ENCODE results near the gene SLC26A8. TPM values are rescaled to one million over a fixed set of nuclear protein-coding genes. Genes with fewer than 3 reads are reported as not detected.

Gene SLC26A8
- total RNA-seq, 2 experiments from 2014 or later = not detected

- ChIA-PET POLR2A (interaction anchor here (0.6 kb wide), 1 partner anchor 22 kb away, joined by 3 read pairs; no protein-coding TSS in a partner anchor), CTCF (no interaction called here)
- H3K4me1 ChIP-seq (ENCODE audit: insufficient read depth, low read length) = no peaks in the 10 kb centered on the region
- TF ChIP-seq CTCF (IDR thresholded peaks at IDR 0.05) = no peak
- H3K9me3 ChIP-seq (ENCODE audit: control insufficient read depth in 1 of 2, insufficient read depth in 1 of 2, low read length in 2 of 2) = no peaks in the 10 kb centered on the region
- H3K4me3 ChIP-seq (ENCODE audit: low read length) = no peak overlapping the region
- H3K4me3 Mint-ChIP-seq = no peak overlapping the region
- intact Hi-C loops (cut with DNase I, micrococcal nuclease) = no loop called here
- no peak overlapping the region for H3K27ac Mint-ChIP-seq
- DNase-seq = no peak
- no peaks in the 10 kb centered on the region for H3K36me3 ChIP-seq (ENCODE audit: insufficient read depth, low read length)
- no peaks in the 10 kb centered on the region for H3K27me3 ChIP-seq (ENCODE audit: control insufficient read depth in 1 of 2, insufficient read depth in 2 of 2, low read length in 2 of 2)
- H3K4me1 Mint-ChIP-seq (ENCODE audit: low read depth) = peaks cover 9% of the 10 kb centered on the region
- H3K9me3 Mint-ChIP-seq = no peaks in the 10 kb centered on the region
- no peak for ATAC-seq (ENCODE audit: poor library complexity)
- H3K27ac ChIP-seq (ENCODE audit: low read depth in 1 of 2, low read length in 2 of 2) = no peak overlapping the region
- H3K36me3 Mint-ChIP-seq (ENCODE audit: low read depth) = no peaks in the 10 kb centered on the region
- no peaks in the 10 kb centered on the region for H3K27me3 Mint-ChIP-seq
Measured at GRCh38 chr6:35925961-35926360, 98.5 kb downstream of the SLC26A8 start.

GRCh38 chr6:35924146-35924545 lies 100.3 kb downstream of the SLC26A8 start:
- Mint-ChIP-seq H3K4me1 (ENCODE audit: low read depth) (peaks cover 20% of the 10 kb centered on the region), H3K27ac (no peak overlapping the region), H3K27me3 (no peaks in the 10 kb centered on the region), H3K36me3 (ENCODE audit: low read depth) (peaks cover 10% of the 10 kb centered on the region), H3K4me3 (no peak overlapping the region), H3K9me3 (no peaks in the 10 kb centered on the region)
- no peak for DNase-seq
- ChIA-PET POLR2A (interaction anchor here (0.6 kb wide), 1 partner anchor 1688 kb away, joined by 3 read pairs; no protein-coding TSS in a partner anchor), CTCF (no interaction called here)
- intact Hi-C loops (cut with DNase I, micrococcal nuclease) = loop anchor here in 1 of 2 experiments (5.0 kb wide), 1 partner anchor 1063 kb away; the partner anchor contains the start of gene MTCH1
- TF ChIP-seq CTCF (IDR thresholded peaks at IDR 0.05) = no peak
- H3K27me3 ChIP-seq (ENCODE audit: control insufficient read depth in 1 of 2, insufficient read depth in 2 of 2, low read length in 2 of 2) = no peaks in the 10 kb centered on the region
- no peaks in the 10 kb centered on the region for H3K36me3 ChIP-seq (ENCODE audit: insufficient read depth, low read length)
- ATAC-seq (ENCODE audit: poor library complexity) = no peak
- H3K4me3 ChIP-seq (ENCODE audit: low read length) = no peak overlapping the region
- H3K4me1 ChIP-seq (ENCODE audit: insufficient read depth, low read length) = peaks cover 8% of the 10 kb centered on the region
- H3K27ac ChIP-seq (ENCODE audit: low read depth in 1 of 2, low read length in 2 of 2) = no peak overlapping the region
- H3K9me3 ChIP-seq (ENCODE audit: control insufficient read depth in 1 of 2, insufficient read depth in 1 of 2, low read length in 2 of 2) = no peaks in the 10 kb centered on the region

GRCh38 chr6:35922139-35922554 lies 102.3 kb downstream of the SLC26A8 start:
- DNase-seq (no peak), ATAC-seq (ENCODE audit: poor library complexity) (no peak)
- no peaks in the 10 kb centered on the region for H3K27me3 Mint-ChIP-seq
- no peak for TF ChIP-seq CTCF (IDR thresholded peaks at IDR 0.05)
- H3K4me1 Mint-ChIP-seq (ENCODE audit: low read depth) = peaks cover 37% of the 10 kb centered on the region
- H3K27me3 ChIP-seq (ENCODE audit: control insufficient read depth in 1 of 2, insufficient read depth in 2 of 2, low read length in 2 of 2) = no peaks in the 10 kb centered on the region
- ChIA-PET CTCF (no interaction called here), POLR2A (no interaction called here)
- peak overlapping the region; percentile 89 for H3K4me3 Mint-ChIP-seq
- no peaks in the 10 kb centered on the region for H3K9me3 ChIP-seq (ENCODE audit: control insufficient read depth in 1 of 2, insufficient read depth in 1 of 2, low read length in 2 of 2)
- no peaks in the 10 kb centered on the region for H3K36me3 ChIP-seq (ENCODE audit: insufficient read depth, low read length)
- H3K36me3 Mint-ChIP-seq (ENCODE audit: low read depth) = peaks cover 17% of the 10 kb centered on the region
- H3K27ac ChIP-seq (ENCODE audit: low read depth in 1 of 2, low read length in 2 of 2) = no peak overlapping the region
- peaks cover 11% of the 10 kb centered on the region for H3K4me1 ChIP-seq (ENCODE audit: insufficient read depth, low read length)
- intact Hi-C loops (cut with DNase I, micrococcal nuclease) = loop anchor here in 1 of 2 experiments (5.0 kb wide), 1 partner anchor 1065 kb away; the partner anchor contains the start of gene MTCH1
- H3K9me3 Mint-ChIP-seq = no peaks in the 10 kb centered on the region
- no peak overlapping the region for H3K4me3 ChIP-seq (ENCODE audit: low read length)
- H3K27ac Mint-ChIP-seq = no peak overlapping the region
